NCI-H2196 (cell line): ENCODE data around the gene ALPI.
A peak's percentile ranks its signal among the peaks of the same experiment; 100 is the strongest.

Experiments used
- DNase-seq: peaks from one replicate; lab custom pipeline; 2025; ENCODE audit not compliant: unreplicated experiment; lab: John Stamatoyannopoulos, UW

The ALPI gene

DNA sequence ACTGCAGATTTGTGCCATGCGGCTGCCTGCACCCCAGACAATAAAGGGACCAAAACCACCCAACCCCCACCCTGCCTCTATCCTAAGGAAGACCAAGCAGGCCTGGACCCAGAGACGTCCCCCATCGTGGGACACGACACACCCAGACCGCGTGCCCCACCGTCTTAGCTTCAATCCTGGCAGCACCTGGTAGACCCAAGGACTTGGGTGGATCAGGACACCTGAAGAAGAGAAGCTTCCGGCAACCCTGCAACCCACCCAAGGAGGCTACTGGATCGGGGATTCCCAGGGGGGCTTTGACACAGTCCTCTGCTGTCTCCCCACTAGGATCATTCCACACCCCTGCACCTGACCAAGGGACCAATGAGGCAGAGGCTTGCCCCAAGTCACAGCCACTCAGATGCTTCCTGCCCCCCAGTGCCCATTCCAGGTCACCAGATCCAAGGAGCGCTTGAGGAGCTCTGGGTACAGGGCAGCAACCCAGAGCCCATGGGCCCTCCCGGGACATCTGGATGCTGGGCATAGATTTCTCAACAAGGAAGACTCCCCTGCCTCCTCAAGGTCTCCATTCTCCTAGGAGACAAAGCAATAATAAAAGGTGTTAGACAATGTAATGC is 3.6 kb downstream of the ALPI start:
- no peak for DNase-seq

DNA sequence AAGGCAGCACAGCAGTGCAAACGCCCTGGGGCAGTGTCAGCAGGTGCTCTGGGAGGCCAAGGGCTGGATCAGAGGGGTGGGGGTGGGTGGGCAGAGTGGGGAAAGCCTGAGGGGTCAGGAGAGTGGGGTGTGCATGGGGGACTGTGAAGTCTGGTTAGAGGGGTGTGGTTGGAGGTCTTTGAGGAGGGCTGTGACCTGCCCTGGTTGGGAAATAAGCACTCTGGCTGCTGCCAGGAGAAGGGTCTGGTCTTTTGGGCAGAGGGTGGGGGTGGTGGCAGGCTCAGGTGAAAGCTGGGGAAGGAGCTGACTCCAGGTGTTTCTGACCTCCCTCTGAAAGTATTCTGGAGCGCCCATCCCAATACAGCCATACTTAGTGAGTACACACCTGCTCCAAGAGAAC is 4.2 kb downstream of the ALPI start:
- DNase-seq = no peak

DNA sequence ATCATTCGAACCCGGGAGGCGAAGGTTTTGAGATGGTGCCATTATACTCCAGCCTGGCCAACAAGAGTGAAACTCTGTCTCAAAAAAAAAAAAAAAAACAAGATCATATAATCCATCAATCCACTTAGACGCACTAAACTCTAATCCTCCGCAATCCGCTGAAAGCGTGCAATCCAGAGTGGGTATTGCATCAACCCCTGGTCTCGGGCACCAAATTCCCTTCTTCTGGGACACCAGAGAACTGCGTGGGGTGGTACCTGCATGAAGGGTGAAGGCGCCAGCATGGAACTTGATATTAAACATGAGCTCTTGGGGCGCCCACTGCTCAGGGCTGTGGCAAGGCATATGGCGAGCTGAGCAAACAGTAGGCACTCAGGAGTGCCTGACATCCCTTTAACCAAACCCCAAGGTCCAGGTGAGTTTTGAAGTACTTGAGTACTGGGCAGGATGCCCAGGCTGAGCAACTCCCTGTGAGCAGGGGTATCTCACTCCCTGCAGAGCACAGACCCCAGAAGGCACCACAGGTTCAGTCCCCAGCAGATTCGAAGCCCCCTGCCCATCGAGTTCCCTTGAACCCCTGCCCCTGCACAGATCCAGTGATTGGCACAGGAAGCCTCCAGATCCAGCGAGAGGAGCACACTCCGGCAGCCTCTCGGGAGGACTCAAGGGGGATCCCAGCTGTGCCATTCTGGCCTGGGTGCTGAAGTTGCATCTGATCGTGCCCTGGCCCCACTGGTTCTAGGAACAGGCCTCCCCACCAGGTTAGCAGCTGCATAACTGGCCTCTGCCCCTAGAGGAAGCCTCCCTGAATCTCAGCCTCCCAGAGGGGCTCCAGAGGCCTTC is 8.0 kb downstream of the ALPI start:
- DNase-seq = no peak

DNA sequence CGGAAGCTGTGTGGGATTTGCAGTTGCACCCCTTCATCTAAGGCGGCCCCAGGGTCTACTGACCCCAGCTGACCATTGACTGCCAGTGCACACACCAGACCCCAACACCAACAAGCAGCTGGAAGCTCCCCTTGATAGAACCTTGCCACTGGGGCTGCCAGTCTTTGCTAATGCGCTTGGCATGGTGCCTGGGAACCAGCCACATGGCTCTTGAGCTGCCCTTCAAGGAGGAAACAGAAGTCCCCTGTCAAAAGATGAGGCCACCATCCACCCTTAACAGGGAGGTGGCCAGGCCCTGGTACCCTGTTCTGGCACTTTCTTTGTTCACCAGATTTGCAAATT is 8.6 kb downstream of the ALPI start:
- DNase-seq = no peak

DNA sequence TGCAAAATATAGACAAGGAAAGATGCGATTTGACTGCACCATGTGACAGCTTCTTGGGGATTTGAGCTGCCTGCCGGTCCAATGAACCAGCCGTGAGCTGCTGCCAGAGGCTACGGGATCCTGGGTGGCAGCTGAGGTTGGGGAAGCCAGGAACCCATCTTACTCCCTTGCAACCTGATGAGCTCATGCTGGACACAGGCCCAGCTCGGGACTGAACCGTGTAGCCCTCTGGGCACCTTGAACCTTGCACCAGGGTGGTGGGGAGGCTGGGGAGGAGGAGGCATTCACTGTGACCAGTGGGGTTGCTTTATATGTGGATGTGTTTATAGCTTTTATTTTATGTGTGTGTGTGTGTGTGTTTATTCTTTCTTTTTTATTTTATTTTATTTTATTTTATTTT is 9.1 kb downstream of the ALPI start:
- DNase-seq = no peak

DNA sequence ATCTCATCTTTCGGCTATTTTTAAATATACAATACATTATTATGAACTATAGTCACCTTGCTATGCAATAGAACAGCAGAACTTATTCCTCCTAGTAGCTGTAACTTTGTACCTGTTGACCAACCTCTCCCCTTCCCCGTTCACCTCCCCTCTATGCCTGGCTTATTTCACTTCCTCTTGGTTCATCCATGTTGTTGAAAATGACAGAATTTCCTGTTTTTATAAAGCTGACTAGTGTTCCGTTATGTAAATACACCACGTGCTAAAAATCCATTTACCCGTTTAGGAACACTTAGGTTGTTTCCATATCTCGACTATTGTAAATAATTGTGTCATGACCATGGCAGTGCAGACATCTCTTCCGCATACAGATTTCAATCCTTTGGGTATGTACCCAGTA is 10.3 kb downstream of the ALPI start:
- no peak for DNase-seq

DNA sequence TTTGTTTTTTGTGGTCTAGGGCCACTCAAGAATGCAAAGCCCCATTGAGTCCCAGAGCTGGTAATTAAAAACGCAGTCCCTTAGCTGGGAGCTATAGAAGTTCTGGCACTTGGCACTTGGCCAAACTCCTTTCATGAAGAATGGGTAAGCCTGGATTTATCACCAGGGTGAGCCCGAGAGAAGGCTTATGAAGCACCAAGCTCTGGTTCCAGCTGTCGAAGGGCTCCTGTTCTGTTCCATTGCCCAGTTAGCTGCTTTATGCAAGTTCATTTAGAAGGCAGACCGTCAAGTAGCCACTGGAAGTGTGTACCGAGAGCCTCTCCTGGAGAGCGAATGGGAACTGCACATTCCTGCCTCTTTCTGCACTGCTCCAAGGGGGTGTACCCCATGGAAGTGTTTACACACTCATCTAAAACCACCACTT is 17.5 kb downstream of the ALPI start:
- DNase-seq = peak; percentile 42

DNA sequence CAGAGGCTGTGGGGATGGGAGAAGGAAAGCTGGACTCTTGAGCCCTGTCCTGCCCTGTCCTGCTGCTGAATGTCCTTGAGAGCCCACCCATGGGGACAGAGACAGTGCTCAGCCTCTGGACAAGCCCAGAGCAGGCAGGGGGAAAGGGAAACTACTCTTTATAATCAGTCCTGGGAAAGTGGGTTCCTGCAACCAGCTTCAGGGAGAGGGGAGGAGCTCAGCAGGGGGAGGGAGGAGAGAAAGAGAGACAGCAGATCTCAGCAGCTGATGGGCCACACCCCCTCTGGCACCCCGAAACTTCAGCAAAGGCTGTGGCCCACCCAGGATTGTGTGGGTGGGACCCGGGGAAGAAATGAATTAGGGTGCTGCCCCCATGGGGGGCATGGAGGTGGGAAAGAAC is 20.1 kb downstream of the ALPI start:
- DNase-seq = no peak

DNA sequence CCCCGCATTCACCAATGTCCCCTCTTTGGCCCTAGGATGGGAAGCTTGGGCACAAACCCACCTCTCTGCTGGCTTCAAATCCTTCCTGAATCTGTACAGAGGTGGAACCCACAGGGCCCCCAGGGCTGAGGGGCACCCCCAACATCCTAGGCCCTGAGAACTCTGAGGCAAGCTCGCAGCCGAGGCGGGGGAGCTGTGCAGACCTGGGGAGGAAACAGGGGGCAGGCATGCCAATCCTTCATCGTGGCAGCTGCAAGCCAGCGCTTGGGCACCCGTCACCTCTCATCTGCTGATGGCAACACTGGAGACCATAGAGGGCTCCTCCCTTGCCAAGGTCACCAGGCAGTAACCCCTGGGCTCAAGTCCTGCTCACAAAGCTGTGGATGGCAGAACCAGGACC is 20.8 kb downstream of the ALPI start:
- DNase-seq = no peak

DNA sequence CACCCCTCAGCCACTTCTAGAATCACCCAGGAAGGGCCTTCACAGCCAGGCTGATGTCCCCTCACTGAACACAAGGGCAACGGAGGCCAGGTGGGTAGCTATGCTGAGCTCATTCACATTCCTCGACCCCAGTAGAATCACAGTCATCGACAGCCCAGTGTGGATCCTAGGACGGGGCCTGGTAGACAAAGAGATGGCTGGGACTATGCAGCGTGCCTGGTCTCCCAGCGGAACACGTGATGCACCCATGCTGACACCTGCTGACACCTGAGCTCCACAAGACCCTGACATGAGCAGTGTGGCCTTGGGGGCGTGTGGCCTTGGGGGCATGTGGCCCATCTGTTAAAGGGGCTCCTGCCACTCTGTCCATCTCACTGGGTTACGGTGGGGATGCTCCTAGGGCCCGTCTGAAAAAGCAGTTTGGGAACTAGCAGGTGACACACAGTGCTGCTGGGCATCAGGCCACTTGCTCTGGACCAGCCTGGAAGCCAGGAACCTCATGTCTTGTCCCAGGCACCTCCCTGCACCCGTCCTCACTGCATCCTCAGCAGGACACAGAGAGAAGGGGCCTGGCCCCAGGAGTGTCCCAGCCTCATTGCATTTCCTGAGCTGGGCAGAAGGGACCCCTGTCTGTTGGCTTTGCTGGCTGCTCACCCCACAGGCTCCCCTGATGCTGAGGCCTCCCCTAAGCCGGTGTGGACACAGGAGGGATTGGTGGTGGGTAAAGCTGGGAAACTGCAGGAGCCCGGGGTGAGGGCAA is 22.0 kb downstream of the ALPI start:
- no peak for DNase-seq

DNA sequence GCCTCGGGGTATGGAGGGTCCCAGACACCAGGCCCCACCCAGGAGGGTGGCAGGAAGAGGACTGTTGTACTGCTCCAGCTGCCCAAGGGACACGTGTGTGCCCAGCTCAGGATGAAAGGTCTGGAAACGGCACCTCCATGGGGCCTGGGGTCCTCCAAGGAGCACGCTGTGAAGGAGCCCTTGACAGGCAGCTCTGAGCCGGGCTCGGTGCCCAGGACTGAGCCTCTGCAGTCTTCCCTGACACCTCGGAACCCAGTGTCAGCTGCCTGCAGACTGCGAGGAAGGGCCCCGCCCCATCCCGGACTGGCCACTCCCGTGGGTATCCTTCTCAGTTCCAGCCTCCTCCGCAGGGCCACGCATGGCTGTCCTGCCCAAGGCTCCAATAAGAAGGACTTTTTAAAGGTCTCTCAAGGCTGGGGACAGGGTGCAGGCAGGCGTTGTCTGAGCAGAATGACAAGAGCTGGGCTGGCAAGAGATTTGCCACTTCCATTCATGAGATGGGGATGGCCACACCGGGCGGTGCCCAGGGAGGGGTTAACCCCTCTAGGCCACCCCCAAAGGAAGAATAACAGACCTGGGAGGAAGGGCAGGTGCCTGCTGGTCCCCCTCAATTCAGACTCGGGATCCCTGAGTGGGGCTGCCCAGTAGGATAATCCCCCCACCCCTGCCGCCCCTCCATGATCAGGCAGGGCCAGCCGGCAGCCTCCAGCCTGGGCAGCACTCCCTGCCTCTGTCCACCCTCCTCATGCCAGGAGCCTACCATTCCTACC is 22.8 kb downstream of the ALPI start:
- DNase-seq = no peak

DNA sequence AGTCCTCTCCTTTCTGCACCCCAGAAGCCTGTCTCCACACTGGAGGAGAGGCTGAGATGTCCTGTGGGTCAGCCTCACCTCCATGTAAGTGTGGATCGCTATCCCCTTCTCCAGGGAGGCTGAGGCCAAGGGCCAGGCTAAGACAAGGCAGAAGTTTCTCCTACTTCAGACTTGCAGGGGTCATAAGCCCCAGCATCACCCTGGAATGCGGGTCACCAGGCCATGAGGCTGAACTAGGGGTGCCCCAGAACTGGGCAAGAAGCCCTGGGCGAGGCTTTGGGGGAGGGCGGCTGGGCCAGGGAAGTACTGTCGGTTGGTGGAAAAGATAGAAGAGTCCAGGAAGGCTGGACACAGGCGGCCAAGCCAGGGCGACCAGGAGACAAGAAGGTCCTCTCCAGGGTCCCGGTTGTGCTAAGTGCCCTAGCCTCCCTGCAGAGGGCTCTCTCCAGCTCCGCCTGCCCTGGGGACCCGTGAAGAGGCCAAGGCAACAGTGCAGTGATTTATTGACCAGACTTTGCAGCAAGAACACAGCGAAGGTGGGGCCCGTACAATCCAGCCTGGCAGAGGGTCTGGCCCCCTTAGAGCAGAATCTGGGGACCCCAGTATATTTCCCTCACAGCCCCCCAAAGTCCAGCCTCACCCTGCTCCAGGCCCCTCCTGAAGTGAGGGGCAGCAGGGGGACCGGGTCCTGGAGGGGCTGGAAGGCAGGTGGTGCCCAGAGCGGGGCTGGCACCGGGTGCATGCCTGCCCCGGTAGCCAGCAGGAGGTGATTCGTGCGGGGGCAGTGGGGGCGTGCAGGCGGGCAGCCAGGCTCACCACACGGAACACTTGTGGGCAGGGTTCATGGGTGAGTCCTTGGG is 23.6 kb downstream of the ALPI start:
- no peak for DNase-seq

DNA sequence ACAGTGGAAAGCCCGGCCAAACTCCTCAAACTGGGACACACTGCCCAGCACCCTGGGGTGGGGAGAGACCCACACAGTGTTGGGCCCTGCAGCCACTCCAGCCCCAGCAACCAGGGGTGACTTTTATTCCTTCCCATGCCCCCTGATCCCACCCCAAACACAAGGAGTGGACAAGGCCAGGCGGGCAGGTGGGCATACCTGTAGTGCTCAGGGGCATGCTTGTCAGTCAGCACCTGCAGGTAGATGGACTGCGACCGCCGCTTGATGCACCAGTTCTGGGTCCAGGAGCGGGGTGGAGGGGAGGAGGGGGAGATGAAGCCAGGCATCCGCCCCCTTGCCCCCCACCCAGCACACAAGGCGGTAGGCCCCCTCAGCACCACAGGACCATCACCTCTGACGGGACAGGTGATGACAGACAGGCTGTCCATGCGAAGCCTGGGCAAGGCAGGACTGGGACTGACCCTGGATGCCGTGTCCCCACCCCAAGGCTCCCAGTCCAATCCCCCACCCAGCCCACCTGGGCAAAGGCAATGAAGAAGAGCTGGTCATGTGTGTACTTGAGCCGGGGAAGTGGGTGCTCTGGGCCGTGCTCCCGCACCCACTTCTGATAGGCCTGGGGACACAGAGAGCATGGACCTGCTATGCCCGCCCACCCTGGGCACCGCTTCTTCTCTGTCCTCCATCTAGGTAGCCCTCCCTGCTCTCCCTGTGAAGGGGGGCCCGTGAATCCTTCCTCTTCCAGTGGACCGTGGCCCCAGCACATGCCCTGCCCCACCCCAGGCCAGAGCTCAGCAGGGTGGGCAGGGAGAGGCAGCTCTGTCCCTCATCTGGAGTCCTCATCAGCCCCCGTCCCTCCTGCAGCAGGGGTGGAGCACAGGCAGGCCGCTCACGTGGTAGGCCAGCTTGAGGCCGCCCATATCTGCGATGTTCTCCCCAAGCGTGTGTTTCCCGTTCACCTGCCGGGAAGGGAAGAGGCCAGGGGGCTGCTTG is 24.5 kb downstream of the ALPI start:
- no peak for DNase-seq

DNA sequence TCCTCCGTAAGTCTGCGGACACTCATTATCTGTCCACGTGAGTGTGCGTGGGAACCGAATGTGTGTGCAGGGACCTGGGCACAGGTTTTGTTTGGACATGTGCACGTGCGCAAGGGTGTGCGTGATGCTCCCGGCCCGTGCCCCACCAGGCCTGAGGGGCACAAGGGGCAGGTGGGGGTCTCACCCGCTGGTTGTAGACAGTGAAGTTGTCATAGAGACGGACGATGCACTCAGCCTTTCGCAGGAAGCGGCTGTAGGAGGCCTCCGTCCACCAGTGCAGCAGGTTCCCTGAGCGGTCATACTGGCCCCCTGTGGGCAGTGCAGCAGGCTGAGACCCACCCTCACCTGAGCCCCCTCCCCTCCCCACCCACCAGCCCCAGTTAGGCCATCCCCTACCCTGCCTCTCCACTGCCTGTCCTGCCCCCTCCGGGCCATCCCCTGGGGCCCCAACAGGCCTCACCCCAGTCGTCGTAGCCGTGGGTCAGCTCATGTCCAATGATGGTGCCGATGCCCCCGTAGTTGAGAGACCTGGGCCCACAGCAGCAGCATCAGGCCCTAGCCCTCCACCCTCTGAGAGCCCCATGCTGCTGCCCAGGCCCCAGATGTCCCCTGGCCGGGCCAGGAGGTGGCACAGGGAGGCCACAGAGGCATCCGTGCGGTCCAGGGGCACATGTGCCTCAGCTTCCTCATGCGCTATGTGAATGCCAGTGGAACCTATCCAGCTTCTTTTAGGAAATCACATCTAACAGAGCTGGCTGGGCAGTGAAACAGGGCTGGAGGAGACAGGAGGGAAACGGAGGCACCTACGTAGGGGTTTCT is 25.6 kb downstream of the ALPI start:
- DNase-seq = no peak

DNA sequence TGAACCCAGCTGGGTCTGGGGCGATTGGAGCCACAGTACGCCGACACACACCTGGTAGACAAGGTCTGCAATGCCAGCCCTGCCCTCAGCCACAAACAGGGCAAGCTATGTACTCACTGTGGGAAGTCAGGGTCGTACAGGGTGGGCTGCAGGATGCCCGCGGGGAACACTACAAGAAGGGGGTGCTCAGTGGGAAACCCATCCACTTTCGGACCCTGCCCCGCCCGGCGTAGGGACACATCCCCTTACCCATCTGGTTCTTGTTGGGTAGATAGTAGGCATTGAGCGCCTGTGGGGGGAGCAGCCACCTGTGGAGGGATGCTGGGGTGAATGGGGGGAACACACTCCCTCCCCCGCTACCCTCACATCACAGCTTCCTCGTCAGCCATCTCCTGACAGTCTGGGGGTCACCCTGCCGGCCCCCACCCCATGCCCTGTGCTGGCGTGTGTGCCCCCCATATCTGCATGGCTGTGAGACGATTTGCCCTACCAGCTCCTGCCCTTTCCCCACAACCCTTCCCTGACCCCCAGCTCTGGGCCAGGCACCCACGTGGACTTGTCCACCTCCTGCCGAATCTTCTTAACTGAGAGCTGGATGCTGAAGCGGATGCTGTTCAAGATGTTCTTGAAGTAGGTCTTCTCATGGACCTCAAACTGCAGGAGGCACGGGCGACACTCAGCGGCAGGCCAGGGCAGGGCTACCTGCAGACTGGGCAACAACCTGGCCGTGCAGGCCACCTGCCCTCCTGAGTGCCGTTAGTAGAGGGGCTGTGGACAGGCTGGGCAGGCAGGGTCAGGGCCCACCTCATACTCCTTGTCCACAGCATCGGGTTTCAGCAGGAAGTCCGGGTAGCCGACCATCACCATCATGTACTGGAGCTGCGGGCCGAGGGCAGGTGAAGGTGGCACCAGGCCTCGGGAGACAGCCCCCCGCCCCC is 26.6 kb downstream of the ALPI start:
- DNase-seq = no peak

DNA sequence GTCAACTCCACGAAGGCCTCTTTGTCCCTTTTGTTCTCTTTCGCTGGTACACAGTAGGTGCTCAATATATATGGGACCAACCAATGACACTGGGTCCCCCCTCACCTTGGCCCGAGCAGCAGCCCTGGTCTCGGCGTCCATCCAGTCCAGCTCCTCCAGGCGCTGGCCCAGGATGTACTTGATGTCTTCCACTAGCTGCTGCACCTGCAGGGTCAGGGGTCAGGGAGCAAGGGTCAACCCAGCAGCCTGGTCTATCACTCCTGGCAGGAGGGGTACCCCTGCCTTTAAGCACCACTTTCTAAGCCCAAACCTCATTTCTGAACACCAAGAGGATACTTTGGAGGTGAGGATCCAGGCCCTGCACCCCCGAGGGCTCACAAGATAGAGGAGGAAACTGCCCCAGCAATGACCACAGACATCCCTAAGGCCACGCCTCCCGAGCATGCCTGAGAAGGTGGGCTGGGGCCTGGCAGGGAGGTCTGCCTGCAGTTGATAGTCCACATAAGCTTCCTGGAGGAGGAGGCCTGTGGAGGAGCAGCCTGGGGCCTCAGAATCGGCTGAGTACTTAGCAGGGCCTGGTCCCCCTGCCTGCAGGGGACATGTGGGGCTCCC is 27.5 kb downstream of the ALPI start:
- DNase-seq = no peak
